Measurements from ENCODE around the gene GUK1. TPM values are rescaled to one million over a fixed set of nuclear protein-coding genes. Genes with fewer than 3 reads are reported as not detected.

The GUK1 gene
- total RNA-seq, 2 experiments from 2014 or later, result 154 to 197 TPM

- Histone ChIP-seq H3K79me2 (ENCODE audit: insufficient read depth, low read depth, low read length) (no peaks in the 10 kb centered on the region), H2AFZ (ENCODE audit: low read length) (no peak overlapping the region)
- no TSS peak for BruUV-seq (replicated peaks)
Measured at GRCh38 chr1:228101994-228102790, 37.9 kb upstream of the GUK1 start.

GRCh38 chr1:228102791-228103620, 37.1 kb upstream of the GUK1 start, which contains the start of gene C1orf35:
TSS of gene C1orf35 (minus strand) at chr1:228103325. CDS start at chr1:228103227, 98 bp downstream.
- H3K27ac ChIP-seq (ENCODE audit: low read depth, low read length, poor library complexity, severe bottlenecking), result peak within 1 kb of the TSS; percentile 45
- TSS peak; percentile 76 for BruUV-seq (replicated peaks)
- peaks cover 45% of the 10 kb centered on the region for H3K36me3 ChIP-seq (ENCODE audit: insufficient read depth, low read length)
- peak within 1 kb of the TSS; percentile 81 for H3K4me3 ChIP-seq (ENCODE audit: low read depth, low read length, poor library complexity, severe bottlenecking)
- peak within 1 kb of the TSS; percentile 74 for H3K4me2 ChIP-seq (ENCODE audit: low read length)
- intact Hi-C loops (cut with micrococcal nuclease; ENCODE audit: unreplicated experiment), result loop anchor here (1.0 kb wide), 3 partner anchors 19 to 104 kb away; no protein-coding TSS in a partner anchor
- no peaks in the 10 kb centered on the region for H3K9me3 ChIP-seq (ENCODE audit: low read length)
- DNase-seq (ENCODE audit: low spot score), result peak; percentile 96
- ChIA-PET POLR2A (interaction anchor here (1.2 kb wide), 1 partner anchor 11 kb away, joined by 3 read pairs; no protein-coding TSS in a partner anchor), CTCF (ENCODE audit: unreplicated experiment) (no interaction called here)
- H3K9me2 ChIP-seq (ENCODE audit: insufficient read depth, low read length), result no peaks in the 10 kb centered on the region
- TF ChIP-seq EZH2phosphoT487 (IDR thresholded peaks at IDR 0.05; ENCODE audit: borderline replicate concordance, low read depth, low read length) (no peak), CTCF (conservative IDR thresholded peaks at IDR 0.05; ENCODE audit: low read length) (no peak)
- no peaks in the 10 kb centered on the region; the same call in 1 of the 2 replicates for H4K20me1 ChIP-seq (ENCODE audit: insufficient read depth, low read length)
- H3K4me1 ChIP-seq (ENCODE audit: insufficient read depth, low read length, poor library complexity, severe bottlenecking), result peaks cover 25% of the 10 kb centered on the region
- no peaks in the 10 kb centered on the region for H3K79me2 ChIP-seq (ENCODE audit: insufficient read depth, low read depth, low read length)
- peak within 1 kb of the TSS; percentile 61; the same call in 1 of the 2 replicates for H2AFZ ChIP-seq (ENCODE audit: low read length)

More at GRCh38 chr1:228101994-228102790, 37.9 kb upstream of the GUK1 start:
- TF ChIP-seq EZH2phosphoT487 (IDR thresholded peaks at IDR 0.05; ENCODE audit: borderline replicate concordance, low read depth, low read length) (no peak), CTCF (conservative IDR thresholded peaks at IDR 0.05; ENCODE audit: low read length) (peak; percentile 46; the same call in 1 of the 2 replicates)
- intact Hi-C loops (cut with micrococcal nuclease; ENCODE audit: unreplicated experiment), result loop anchor here (1.0 kb wide), 2 partner anchors 18 to 103 kb away; no protein-coding TSS in a partner anchor
- Histone ChIP-seq H3K36me3 (ENCODE audit: insufficient read depth, low read length) (peaks cover 53% of the 10 kb centered on the region), H3K4me3 (ENCODE audit: low read depth, low read length, poor library complexity, severe bottlenecking) (peak overlapping the region; percentile 81), H4K20me1 (ENCODE audit: insufficient read depth, low read length) (no peaks in the 10 kb centered on the region; the same call in 1 of the 2 replicates), H3K4me1 (ENCODE audit: insufficient read depth, low read length, poor library complexity, severe bottlenecking) (peaks cover 23% of the 10 kb centered on the region), H3K27ac (ENCODE audit: low read depth, low read length, poor library complexity, severe bottlenecking) (peak overlapping the region; percentile 14), H3K9me2 (ENCODE audit: insufficient read depth, low read length) (no peaks in the 10 kb centered on the region), H3K4me2 (ENCODE audit: low read length) (peak overlapping the region; percentile 74), H3K9me3 (ENCODE audit: low read length) (no peaks in the 10 kb centered on the region)
- ChIA-PET POLR2A (interaction anchor here (0.5 kb wide), 1 partner anchor 20 kb away, joined by 4 read pairs; no protein-coding TSS in a partner anchor), CTCF (ENCODE audit: unreplicated experiment) (no interaction called here)
- peak; percentile 57 for DNase-seq (ENCODE audit: low spot score)
